SK-N-SH (cell line): Measurements from ENCODE around the gene TK2. TPM values are rescaled to one million over a fixed set of nuclear protein-coding genes. Genes with fewer than 3 reads are reported as not detected.

Experiments used
- CTCF ChIA-PET: fragments of 300-600, 350-600 bp; formaldehyde crosslinking; extraction: SDS; loops from one replicate; lab custom pipeline; 2021; lab: Yijun Ruan, JAX
- POLR2A ChIA-PET: fragments of 350-600 bp; sonication (Branson Sonifier 250); formaldehyde crosslinking; extraction: SDS; loops from one replicate; lab custom pipeline; 2020; ENCODE audit warnings: antibody characterized with exemption, inconsistent platforms; lab: Yijun Ruan, JAX
- DNase-seq: peaks from one replicate; pipeline ENCODE4 v3.0.0; 2012
- H2AFZ ChIP-seq: fragments of 200-600 bp; sonication (generic); 2 replicates; pipeline ENCODE4 v1.8.1; 2016; ENCODE audit warnings: antibody characterized with exemption, mild to moderate bottlenecking, low read depth
- H3F3A ChIP-seq: fragments of 200-600 bp; sonication (generic); replicated peaks from 2 replicates; pipeline ENCODE3; 2016; ENCODE audit warnings: antibody characterized with exemption, mild to moderate bottlenecking; ENCODE audit not compliant: insufficient read depth
- H3K27ac ChIP-seq, 2 experiments: fragments of 200-500 bp in 1 of 2; fragments of 200-600 bp in 1 of 2; sonication (Bioruptor generic) in 1 of 2; sonication (generic), shearing (Covaris generic) in 1 of 2; 2 replicates each; pipeline versions ENCODE4 v1.5.1 to v1.6.1; 2014 to 2016; ENCODE audit warnings: low read depth in 2 of 2, inconsistent platforms in 1 of 2, low read length in 1 of 2, mild to moderate bottlenecking in 1 of 2, mixed read lengths in 1 of 2
- H3K27me3 ChIP-seq: fragments of 200-600 bp; sonication (generic), shearing (Covaris generic); 2 replicates; pipeline ENCODE4 v1.6.1; 2016; ENCODE audit warnings: mixed run types; ENCODE audit not compliant: insufficient read depth
- H3K36me3 ChIP-seq, 2 experiments: fragments of 200-500 bp in 1 of 2; fragments of 200-600 bp in 1 of 2; sonication (Bioruptor generic) in 1 of 2; sonication (generic) in 1 of 2; replicated peaks in 1 of 2; 2 replicates each; pipeline versions ENCODE3 to v1.5.1; 2014 to 2016; ENCODE audit warnings: low read length in 1 of 2, mild to moderate bottlenecking in 1 of 2; ENCODE audit not compliant: insufficient read depth in 2 of 2, control insufficient read depth in 1 of 2
- H3K4me1 ChIP-seq, 2 experiments: fragments of 200-500 bp in 1 of 2; fragments of 200-600 bp in 1 of 2; sonication (Bioruptor generic) in 1 of 2; sonication (generic), shearing (Covaris generic) in 1 of 2; 2 replicates each; pipeline versions ENCODE4 v1.5.1 to v1.6.1; 2014 to 2016; ENCODE audit warnings: low read depth in 1 of 2, low read length in 1 of 2, mixed run types in 1 of 2; ENCODE audit not compliant: insufficient read depth in 2 of 2, control insufficient read depth in 1 of 2
- H3K4me2 ChIP-seq: fragments of 200-600 bp; sonication (generic), shearing (Covaris generic); 2 replicates; pipeline ENCODE4 v1.6.1; 2017; ENCODE audit warnings: mixed run types
- H3K4me3 ChIP-seq, 2 experiments: fragments of 200-500 bp in 1 of 2; fragments of 200-600 bp in 1 of 2; sonication (Bioruptor generic) in 1 of 2; sonication (generic), shearing (Covaris generic) in 1 of 2; 2 replicates each; pipeline versions ENCODE4 v1.5.1 to v1.8.1; 2014 to 2016; ENCODE audit warnings: low read depth in 2 of 2, inconsistent platforms in 1 of 2, low read length in 1 of 2, mild to moderate bottlenecking in 1 of 2, mixed read lengths in 1 of 2, moderate library complexity in 1 of 2
- H3K79me2 ChIP-seq: fragments of 200-600 bp; sonication (generic); 2 replicates; pipeline ENCODE4 v1.8.1; 2017; ENCODE audit warnings: mild to moderate bottlenecking; ENCODE audit not compliant: insufficient read depth
- H3K9ac ChIP-seq: fragments of 200-600 bp; sonication (generic); 2 replicates; pipeline ENCODE4 v1.6.1; 2017; ENCODE audit warnings: mixed run types
- H3K9me2 ChIP-seq: fragments of 200-600 bp; sonication (generic); 2 replicates; pipeline ENCODE4 v1.6.1; 2017; ENCODE audit warnings: mixed run types
- H3K9me3 ChIP-seq: fragments of 200-600 bp; sonication (generic); 2 replicates; pipeline ENCODE4 v1.6.1; 2017; ENCODE audit warnings: mixed run types, mild to moderate bottlenecking, moderate library complexity
- H4K20me1 ChIP-seq: fragments of 200-600 bp; sonication (generic); 2 replicates; pipeline ENCODE4 v1.6.1; 2017; ENCODE audit warnings: mild to moderate bottlenecking, mixed run types; ENCODE audit not compliant: insufficient read depth
- CHD2 ChIP-seq: fragments of 150-350 bp; IDR thresholded peaks from 2 replicates; pipeline ENCODE4 v1.6.1; 2018; ENCODE audit warnings: low read length; ENCODE audit not compliant: partially characterized antibody
- EZH2phosphoT487 ChIP-seq: fragments of 200-600 bp; sonication (generic); IDR thresholded peaks from 2 replicates; pipeline ENCODE4 v1.6.1; 2017; ENCODE audit warnings: low read depth, mixed run types, mild to moderate bottlenecking, antibody characterized with exemption, moderate library complexity, borderline replicate concordance
- GABPA ChIP-seq: IDR thresholded peaks from 2 replicates; pipeline ENCODE4 v1.4.0; 2012; ENCODE audit warnings: low read depth, mild to moderate bottlenecking
- JUND ChIP-seq: IDR thresholded peaks from 2 replicates; pipeline ENCODE4 v1.4.0; 2012
- MXI1 ChIP-seq: IDR thresholded peaks from 2 replicates; pipeline ENCODE4 v1.6.1; 2012; ENCODE audit warnings: mild to moderate bottlenecking, low read depth, low read length, improper control_type of control experiment
- NFIC ChIP-seq: IDR thresholded peaks from 2 replicates; pipeline ENCODE4 v1.4.0; 2012; ENCODE audit warnings: borderline replicate concordance
- NRF1 ChIP-seq: IDR thresholded peaks from 2 replicates; pipeline ENCODE4 v1.6.1; 2012; ENCODE audit warnings: low read depth, mild to moderate bottlenecking, low read length
- POLR2AphosphoS5 ChIP-seq: IDR thresholded peaks from 2 replicates; pipeline ENCODE4 v1.6.1; 2012; ENCODE audit warnings: low read depth, low read length
- RXRA ChIP-seq: IDR thresholded peaks from 2 replicates; pipeline ENCODE4 v1.4.0; 2012; ENCODE audit warnings: low read depth, mild to moderate bottlenecking, borderline replicate concordance
- TCF12 ChIP-seq: IDR thresholded peaks from 2 replicates; pipeline ENCODE4 v1.4.0; 2012
- YY1 ChIP-seq: IDR thresholded peaks from 2 replicates; pipeline ENCODE4 v1.4.0; 2012; ENCODE audit warnings: low read depth, mild to moderate bottlenecking
- WGBS: methylation state at CpG from one replicate; pipeline ENCODE4 v1.1.6; 2017; ENCODE audit warnings: low lambda C conversion rate; 5-methylcytosine and 5-hydroxymethylcytosine counted together
- polyA plus RNA-seq, 3 experiments: library from polyadenylated mRNA; depleted of rRNA; stranded (reverse); fragments of >200 nt; gene quantifications; 2 replicates each; pipeline ENCODE4 v1.2.3, GENCODE V29; 2012
- TF ChIP-seq, protein P1 (sequence below): IDR thresholded peaks from 2 replicates; pipeline ENCODE4 v1.4.0; 2012; ENCODE audit warnings: low read depth, borderline replicate concordance
- TF ChIP-seq, protein P2 (sequence below): IDR thresholded peaks from 2 replicates; pipeline ENCODE4 v1.6.1; 2012; ENCODE audit warnings: mild to moderate bottlenecking, low read depth, low read length, moderate library complexity
- TF ChIP-seq, protein P3 (sequence below): fragments of 150-350 bp; IDR thresholded peaks from 2 replicates; pipeline ENCODE4 v1.6.1; 2017; ENCODE audit warnings: antibody characterized with exemption, low read length, low read depth, borderline replicate concordance
- TF ChIP-seq, protein P4 (sequence below): fragments of 150-350 bp; IDR thresholded peaks from 2 replicates; pipeline ENCODE4 v1.6.1; 2016; ENCODE audit warnings: mild to moderate bottlenecking, low read depth, low read length

TK2 gene
- polyA plus RNA-seq, 1 of the 3 experiments (the other 2 are of a cell fraction), result 25.2 TPM

DNA sequence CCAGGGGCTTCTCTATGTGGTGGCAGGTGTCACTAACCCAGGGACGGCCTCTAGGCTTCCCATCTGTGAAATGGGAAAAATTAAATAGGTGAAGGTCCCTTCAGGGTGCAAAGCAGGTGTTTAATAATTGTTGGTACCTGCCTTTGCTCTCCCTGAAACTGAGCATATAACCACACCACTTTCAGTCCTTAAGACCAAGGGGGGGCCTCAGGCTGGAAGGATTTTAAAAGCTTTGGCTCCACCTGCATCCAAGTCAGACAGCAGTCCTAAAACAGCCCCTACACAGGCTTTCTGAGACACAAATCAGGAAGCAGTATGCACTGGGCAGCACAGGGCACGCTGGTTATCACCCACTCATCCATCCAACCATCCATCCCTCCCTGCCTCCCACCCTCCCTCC is 55.0 kb downstream of the TK2 start:
- Histone ChIP-seq H3K79me2 (no peaks in the 10 kb centered on the region), H4K20me1 (no peaks in the 10 kb centered on the region), H3K9me2 (no peaks in the 10 kb centered on the region), H3K27ac (no peak overlapping the region), H3K4me3 (no peak overlapping the region), H3K4me1 (no peaks in the 10 kb centered on the region), H2AFZ (no peak overlapping the region), H3K4me2 (no peak overlapping the region), H3K9ac (no peak overlapping the region), H3K27me3 (no peaks in the 10 kb centered on the region), H3K36me3 (no peaks in the 10 kb centered on the region), H3F3A (no peaks in the 10 kb centered on the region), H3K9me3 (no peaks in the 10 kb centered on the region)
- ChIA-PET CTCF (no interaction called here), POLR2A (no interaction called here)
- TF ChIP-seq TCF12, result no peak
- TF ChIP-seq MXI1, result no peak
- TF ChIP-seq NRF1, result no peak
- TF ChIP-seq, protein P1, sequence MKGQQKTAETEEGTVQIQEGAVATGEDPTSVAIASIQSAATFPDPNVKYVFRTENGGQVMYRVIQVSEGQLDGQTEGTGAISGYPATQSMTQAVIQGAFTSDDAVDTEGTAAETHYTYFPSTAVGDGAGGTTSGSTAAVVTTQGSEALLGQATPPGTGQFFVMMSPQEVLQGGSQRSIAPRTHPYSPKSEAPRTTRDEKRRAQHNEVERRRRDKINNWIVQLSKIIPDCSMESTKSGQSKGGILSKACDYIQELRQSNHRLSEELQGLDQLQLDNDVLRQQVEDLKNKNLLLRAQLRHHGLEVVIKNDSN, result no peak
- TF ChIP-seq YY1, result no peak
- no peak for TF ChIP-seq NFIC
- TF ChIP-seq, protein P2, sequence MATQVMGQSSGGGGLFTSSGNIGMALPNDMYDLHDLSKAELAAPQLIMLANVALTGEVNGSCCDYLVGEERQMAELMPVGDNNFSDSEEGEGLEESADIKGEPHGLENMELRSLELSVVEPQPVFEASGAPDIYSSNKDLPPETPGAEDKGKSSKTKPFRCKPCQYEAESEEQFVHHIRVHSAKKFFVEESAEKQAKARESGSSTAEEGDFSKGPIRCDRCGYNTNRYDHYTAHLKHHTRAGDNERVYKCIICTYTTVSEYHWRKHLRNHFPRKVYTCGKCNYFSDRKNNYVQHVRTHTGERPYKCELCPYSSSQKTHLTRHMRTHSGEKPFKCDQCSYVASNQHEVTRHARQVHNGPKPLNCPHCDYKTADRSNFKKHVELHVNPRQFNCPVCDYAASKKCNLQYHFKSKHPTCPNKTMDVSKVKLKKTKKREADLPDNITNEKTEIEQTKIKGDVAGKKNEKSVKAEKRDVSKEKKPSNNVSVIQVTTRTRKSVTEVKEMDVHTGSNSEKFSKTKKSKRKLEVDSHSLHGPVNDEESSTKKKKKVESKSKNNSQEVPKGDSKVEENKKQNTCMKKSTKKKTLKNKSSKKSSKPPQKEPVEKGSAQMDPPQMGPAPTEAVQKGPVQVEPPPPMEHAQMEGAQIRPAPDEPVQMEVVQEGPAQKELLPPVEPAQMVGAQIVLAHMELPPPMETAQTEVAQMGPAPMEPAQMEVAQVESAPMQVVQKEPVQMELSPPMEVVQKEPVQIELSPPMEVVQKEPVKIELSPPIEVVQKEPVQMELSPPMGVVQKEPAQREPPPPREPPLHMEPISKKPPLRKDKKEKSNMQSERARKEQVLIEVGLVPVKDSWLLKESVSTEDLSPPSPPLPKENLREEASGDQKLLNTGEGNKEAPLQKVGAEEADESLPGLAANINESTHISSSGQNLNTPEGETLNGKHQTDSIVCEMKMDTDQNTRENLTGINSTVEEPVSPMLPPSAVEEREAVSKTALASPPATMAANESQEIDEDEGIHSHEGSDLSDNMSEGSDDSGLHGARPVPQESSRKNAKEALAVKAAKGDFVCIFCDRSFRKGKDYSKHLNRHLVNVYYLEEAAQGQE, result no peak
- TF ChIP-seq, protein P3, sequence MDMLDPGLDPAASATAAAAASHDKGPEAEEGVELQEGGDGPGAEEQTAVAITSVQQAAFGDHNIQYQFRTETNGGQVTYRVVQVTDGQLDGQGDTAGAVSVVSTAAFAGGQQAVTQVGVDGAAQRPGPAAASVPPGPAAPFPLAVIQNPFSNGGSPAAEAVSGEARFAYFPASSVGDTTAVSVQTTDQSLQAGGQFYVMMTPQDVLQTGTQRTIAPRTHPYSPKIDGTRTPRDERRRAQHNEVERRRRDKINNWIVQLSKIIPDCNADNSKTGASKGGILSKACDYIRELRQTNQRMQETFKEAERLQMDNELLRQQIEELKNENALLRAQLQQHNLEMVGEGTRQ, result no peak
- no peak for TF ChIP-seq CHD2
- no peak for TF ChIP-seq RXRA
- no peak for TF ChIP-seq GABPA
- no peak for TF ChIP-seq EZH2phosphoT487
- TF ChIP-seq, protein P4, sequence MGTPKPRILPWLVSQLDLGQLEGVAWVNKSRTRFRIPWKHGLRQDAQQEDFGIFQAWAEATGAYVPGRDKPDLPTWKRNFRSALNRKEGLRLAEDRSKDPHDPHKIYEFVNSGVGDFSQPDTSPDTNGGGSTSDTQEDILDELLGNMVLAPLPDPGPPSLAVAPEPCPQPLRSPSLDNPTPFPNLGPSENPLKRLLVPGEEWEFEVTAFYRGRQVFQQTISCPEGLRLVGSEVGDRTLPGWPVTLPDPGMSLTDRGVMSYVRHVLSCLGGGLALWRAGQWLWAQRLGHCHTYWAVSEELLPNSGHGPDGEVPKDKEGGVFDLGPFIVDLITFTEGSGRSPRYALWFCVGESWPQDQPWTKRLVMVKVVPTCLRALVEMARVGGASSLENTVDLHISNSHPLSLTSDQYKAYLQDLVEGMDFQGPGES, result no peak
- TF ChIP-seq POLR2AphosphoS5, result no peak
- no peak for TF ChIP-seq JUND
- DNase-seq, result no peak
- 81% methylated on average over 2 of the region's 2 CpGs for WGBS
